SU-DHL-6 (cell line): ENCODE measurements around the gene EPHB2.

Experiments
- CTCF ChIP-seq: fragments of 200-600 bp; sonication (generic); IDR thresholded peaks from one replicate; pipeline ENCODE4 v1.5.1; 2017; ENCODE audit warnings: antibody characterized with exemption, mild to moderate bottlenecking, low read length, moderate library complexity; ENCODE audit not compliant: insufficient read depth, poor library complexity, severe bottlenecking
- EZH2phosphoT487 ChIP-seq: fragments of 200-600 bp; sonication (generic), shearing (Covaris generic); conservative IDR thresholded peaks from 2 replicates; pipeline ENCODE4 v1.6.1; 2018; ENCODE audit warnings: mild to moderate bottlenecking, antibody characterized with exemption, low read length, moderate library complexity, mixed read lengths

GRCh38 chr1:22790232-22791008 lies 79.8 kb downstream of the EPHB2 start:
- TF ChIP-seq CTCF (no peak), EZH2phosphoT487 (no peak)
